Breast epithelium (tissue), 3 donors: ENCODE measurements around the gene SHISA5.

Experiments
- POLR2A ChIP-seq: fragments of 450-650 bp; IDR thresholded peaks from one replicate; pipeline ENCODE4 v1.6.1; 2016; ENCODE audit warnings: antibody characterized with exemption, mild to moderate bottlenecking, moderate library complexity
- POLR2AphosphoS5 ChIP-seq, 3 donors: sonication (generic); formaldehyde crosslinking; IDR thresholded peaks; one replicate each; pipeline ENCODE4 v1.6.1; 2017; ENCODE audit warnings: antibody characterized with exemption in 3 of 3
- TF ChIP-seq, protein P1 (sequence below), 3 donors: fragments of 450-650 bp; IDR thresholded peaks; one replicate each; pipeline ENCODE4 v1.5.1; 2016 to 2017; ENCODE audit warnings: antibody characterized with exemption in 3 of 3, mild to moderate bottlenecking in 3 of 3, moderate library complexity in 3 of 3

DNA sequence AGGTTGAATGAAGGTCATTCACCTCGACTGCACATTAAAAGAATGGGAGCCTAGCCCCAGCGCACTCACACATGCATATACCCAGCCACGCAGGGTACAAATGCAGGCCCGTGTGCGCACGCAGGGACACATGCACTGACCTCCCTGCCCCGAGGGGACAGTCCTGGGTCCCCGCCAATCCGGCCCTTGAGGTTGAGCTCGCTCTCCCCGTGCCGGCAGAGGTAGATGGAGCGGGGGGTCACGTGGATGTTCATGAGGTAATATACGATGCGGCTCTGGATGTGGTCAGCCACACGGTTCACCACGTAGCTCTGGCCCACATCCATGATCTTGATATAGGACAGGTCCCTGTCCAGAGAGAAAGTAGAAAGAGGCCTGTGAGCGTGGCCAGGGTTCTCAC is 32.1 kb upstream of the SHISA5 start:
- TF ChIP-seq, protein P1, sequence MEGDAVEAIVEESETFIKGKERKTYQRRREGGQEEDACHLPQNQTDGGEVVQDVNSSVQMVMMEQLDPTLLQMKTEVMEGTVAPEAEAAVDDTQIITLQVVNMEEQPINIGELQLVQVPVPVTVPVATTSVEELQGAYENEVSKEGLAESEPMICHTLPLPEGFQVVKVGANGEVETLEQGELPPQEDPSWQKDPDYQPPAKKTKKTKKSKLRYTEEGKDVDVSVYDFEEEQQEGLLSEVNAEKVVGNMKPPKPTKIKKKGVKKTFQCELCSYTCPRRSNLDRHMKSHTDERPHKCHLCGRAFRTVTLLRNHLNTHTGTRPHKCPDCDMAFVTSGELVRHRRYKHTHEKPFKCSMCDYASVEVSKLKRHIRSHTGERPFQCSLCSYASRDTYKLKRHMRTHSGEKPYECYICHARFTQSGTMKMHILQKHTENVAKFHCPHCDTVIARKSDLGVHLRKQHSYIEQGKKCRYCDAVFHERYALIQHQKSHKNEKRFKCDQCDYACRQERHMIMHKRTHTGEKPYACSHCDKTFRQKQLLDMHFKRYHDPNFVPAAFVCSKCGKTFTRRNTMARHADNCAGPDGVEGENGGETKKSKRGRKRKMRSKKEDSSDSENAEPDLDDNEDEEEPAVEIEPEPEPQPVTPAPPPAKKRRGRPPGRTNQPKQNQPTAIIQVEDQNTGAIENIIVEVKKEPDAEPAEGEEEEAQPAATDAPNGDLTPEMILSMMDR (IDR thresholded peaks at IDR 0.05): no peak
- TF ChIP-seq POLR2A: no peak
- TF ChIP-seq POLR2AphosphoS5 (IDR thresholded peaks at IDR 0.05): no peak
